ENCODE results near the gene AKAP6.

DNA sequence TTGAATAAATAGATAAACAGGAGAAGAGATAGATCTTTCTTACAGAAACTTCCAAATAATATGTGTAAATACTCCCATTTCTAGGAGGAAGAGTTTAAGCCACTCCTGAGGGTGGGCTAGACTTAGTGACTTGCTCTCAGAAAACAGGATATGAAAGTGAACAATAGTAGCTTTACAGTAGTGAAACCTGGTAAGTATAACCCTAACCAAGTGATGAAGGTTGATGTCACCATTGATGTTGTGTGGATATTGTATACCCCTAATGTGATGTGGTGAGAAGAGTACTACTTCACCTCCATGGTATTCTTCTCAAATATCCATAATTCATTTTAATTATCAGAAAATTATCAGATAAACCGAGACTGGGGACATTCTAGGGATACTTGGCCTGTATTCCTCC is 20.9 kb downstream of the AKAP6 start:
- TF ChIP-seq, protein P1, sequence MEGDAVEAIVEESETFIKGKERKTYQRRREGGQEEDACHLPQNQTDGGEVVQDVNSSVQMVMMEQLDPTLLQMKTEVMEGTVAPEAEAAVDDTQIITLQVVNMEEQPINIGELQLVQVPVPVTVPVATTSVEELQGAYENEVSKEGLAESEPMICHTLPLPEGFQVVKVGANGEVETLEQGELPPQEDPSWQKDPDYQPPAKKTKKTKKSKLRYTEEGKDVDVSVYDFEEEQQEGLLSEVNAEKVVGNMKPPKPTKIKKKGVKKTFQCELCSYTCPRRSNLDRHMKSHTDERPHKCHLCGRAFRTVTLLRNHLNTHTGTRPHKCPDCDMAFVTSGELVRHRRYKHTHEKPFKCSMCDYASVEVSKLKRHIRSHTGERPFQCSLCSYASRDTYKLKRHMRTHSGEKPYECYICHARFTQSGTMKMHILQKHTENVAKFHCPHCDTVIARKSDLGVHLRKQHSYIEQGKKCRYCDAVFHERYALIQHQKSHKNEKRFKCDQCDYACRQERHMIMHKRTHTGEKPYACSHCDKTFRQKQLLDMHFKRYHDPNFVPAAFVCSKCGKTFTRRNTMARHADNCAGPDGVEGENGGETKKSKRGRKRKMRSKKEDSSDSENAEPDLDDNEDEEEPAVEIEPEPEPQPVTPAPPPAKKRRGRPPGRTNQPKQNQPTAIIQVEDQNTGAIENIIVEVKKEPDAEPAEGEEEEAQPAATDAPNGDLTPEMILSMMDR (IDR thresholded peaks at IDR 0.05) = no peak
- no peak for TF ChIP-seq POLR2A (IDR thresholded peaks at IDR 0.05)
